DOHH2 (cell line): ENCODE results near the gene DBX1.

Experiments used
- EZH2phosphoT487 ChIP-seq: fragments of 200-600 bp; sonication (generic); IDR thresholded peaks from 2 replicates; pipeline ENCODE4 v1.6.1; 2017; ENCODE audit warnings: borderline replicate concordance, mild to moderate bottlenecking, antibody characterized with exemption, low read length, moderate library complexity, mixed read lengths
- TF ChIP-seq, protein P1 (sequence below): fragments of 200-600 bp; sonication (generic); IDR thresholded peaks from one replicate; pipeline ENCODE4 v1.5.1; 2014; ENCODE audit warnings: antibody characterized with exemption, mild to moderate bottlenecking, low read depth, low read length; ENCODE audit not compliant: poor library complexity, severe bottlenecking

DNA sequence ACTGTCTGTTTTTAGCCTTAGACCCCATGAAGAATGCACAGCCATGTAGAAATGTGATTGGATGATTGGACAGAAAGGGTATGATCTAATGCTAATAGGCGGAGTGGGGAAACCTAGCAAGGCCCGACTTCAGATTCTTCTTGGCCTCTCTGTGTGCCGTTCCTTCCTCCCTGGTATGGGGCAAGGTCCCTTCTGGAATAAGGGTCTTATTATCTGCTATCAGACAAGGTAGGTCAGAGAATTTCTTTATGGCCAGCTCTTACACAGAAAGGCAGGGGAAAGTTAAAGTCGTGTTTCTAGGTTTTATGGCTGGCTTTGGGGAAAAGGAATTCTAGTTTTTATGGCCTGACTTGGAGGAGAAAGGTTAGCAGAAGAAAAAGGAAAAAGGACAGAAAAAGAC lies 30.6 kb downstream of the DBX1 start:
- TF ChIP-seq, protein P1, sequence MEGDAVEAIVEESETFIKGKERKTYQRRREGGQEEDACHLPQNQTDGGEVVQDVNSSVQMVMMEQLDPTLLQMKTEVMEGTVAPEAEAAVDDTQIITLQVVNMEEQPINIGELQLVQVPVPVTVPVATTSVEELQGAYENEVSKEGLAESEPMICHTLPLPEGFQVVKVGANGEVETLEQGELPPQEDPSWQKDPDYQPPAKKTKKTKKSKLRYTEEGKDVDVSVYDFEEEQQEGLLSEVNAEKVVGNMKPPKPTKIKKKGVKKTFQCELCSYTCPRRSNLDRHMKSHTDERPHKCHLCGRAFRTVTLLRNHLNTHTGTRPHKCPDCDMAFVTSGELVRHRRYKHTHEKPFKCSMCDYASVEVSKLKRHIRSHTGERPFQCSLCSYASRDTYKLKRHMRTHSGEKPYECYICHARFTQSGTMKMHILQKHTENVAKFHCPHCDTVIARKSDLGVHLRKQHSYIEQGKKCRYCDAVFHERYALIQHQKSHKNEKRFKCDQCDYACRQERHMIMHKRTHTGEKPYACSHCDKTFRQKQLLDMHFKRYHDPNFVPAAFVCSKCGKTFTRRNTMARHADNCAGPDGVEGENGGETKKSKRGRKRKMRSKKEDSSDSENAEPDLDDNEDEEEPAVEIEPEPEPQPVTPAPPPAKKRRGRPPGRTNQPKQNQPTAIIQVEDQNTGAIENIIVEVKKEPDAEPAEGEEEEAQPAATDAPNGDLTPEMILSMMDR: no peak
- no peak for TF ChIP-seq EZH2phosphoT487
